Myocyte (in vitro differentiated cells): ENCODE results near the gene PHYHD1. TPM values are rescaled to one million over a fixed set of nuclear protein-coding genes. Genes with fewer than 3 reads are reported as not detected.

Experiments
- DNase-seq: peaks from one replicate; pipeline ENCODE4 v3.0.0-alpha.2; 2012; ENCODE audit warnings: low read depth
- total RNA-seq: library from RNA; depleted of rRNA; stranded (reverse); fragments of >200 nt; gene quantifications from 2 replicates; pipeline ENCODE4 v1.2.3, GENCODE V29; 2014

The PHYHD1 gene
- total RNA-seq, 1 donor from 2014 or later: 12.3 TPM

GRCh38 chr9:128969491-128969890 is 48.7 kb downstream of the PHYHD1 start:
- DNase-seq: no peak

GRCh38 chr9:128972956-128973355 is 52.2 kb downstream of the PHYHD1 start:
- peak; percentile 24 for DNase-seq

- DNase-seq: no peak
Measured at GRCh38 chr9:128979111-128979510, 58.3 kb downstream of the PHYHD1 start.

- no peak for DNase-seq
Measured at GRCh38 chr9:128983536-128983935, 62.8 kb downstream of the PHYHD1 start.

DNA sequence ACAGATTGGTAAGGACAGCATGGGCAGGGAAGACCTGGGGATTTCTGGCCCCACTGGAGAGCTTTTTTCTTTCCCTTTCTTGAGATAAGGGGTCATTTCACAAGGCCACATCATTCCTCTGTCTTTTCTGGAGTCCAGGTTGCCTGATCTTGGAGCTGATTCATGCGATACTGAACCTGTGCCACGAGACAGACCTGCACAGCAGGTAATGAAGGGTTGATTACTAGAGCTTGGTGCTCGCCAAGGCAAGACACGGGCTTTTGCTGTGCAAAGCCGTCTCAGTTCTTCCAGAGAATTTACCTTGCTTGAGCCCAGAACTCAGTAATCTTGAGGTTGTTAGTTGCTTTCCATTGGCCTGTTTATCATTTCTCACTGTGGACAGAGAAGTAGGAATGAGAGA is 65.9 kb downstream of the PHYHD1 start:
- no peak for DNase-seq

DNA sequence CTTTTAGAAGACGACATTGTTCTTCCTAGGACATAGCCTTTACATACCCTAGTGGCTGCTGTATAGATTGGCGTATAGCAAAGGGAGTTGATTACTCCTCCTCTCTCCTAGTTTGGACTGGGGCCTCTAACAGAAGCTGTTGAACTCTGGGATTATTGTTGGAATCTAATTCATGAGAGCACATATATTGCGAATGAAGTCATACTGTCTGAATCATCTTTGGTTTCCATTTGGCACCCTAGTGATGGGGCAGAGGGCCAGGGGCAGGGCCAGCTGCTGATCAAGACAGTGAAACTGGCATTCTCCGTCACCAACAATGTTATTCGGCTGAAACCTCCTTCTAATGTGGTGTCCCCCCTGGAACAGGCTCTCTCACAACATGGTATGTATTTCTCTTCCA is 67.0 kb downstream of the PHYHD1 start:
- DNase-seq: peak; percentile 95

Other genes starting within 250 kb of the PHYHD1 start
- gene SET, start 231.8 kb upstream of the PHYHD1 start, total RNA-seq: 382 and 394 TPM in 2 replicates
- gene PKN3, start 218.5 kb upstream of the PHYHD1 start, total RNA-seq: 2.0 TPM in 2 replicates
- 18.9 and 28.7 TPM in 2 replicates for gene ZDHHC12, start 196.9 kb upstream of the PHYHD1 start, total RNA-seq
- gene ZER1, start 149.1 kb upstream of the PHYHD1 start, total RNA-seq: 47.0 and 54.2 TPM in 2 replicates
- 30.2 and 42.4 TPM in 2 replicates for gene TBC1D13, start 133.7 kb upstream of the PHYHD1 start, total RNA-seq
- gene ENDOG, start 102.5 kb upstream of the PHYHD1 start, total RNA-seq: 83.0 and 95.6 TPM in 2 replicates
- 14.0 and 19.3 TPM in 2 replicates for gene SPOUT1, start 91.2 kb upstream of the PHYHD1 start, total RNA-seq
- 9.9 and 13.5 TPM in 2 replicates for gene KYAT1, start 39.0 kb upstream of the PHYHD1 start, total RNA-seq
- gene LRRC8A, start 38.8 kb upstream of the PHYHD1 start, total RNA-seq: 35.3 and 51.9 TPM in 2 replicates
- 31.0 and 34.2 TPM in 2 replicates for gene DOLK, start 26.6 kb downstream of the PHYHD1 start, total RNA-seq
- 33.9 and 53.6 TPM in 2 replicates for gene NUP188, start 26.7 kb downstream of the PHYHD1 start, total RNA-seq
- gene SH3GLB2, start 107.3 kb downstream of the PHYHD1 start, total RNA-seq: 119 and 154 TPM in 2 replicates
- 36.2 and 37.9 TPM in 2 replicates for gene MIGA2, start 115.6 kb downstream of the PHYHD1 start, total RNA-seq
- 11.2 and 11.6 TPM in 2 replicates for gene DOLPP1, start 160.1 kb downstream of the PHYHD1 start, total RNA-seq
- 87.3 and 102 TPM in 2 replicates for gene CRAT, start 189.8 kb downstream of the PHYHD1 start, total RNA-seq
- gene PTPA, start 190.4 kb downstream of the PHYHD1 start, total RNA-seq: 99.5 and 144 TPM in 2 replicates